OCI-LY3 (cell line): ENCODE results near the gene ARHGEF4.

ENCODE experiments used
- H2AFZ ChIP-seq: fragments of 200-600, 300-600 bp; shearing (Covaris generic); 2 replicates; pipeline ENCODE4 v1.6.0; 2014; ENCODE audit warnings: antibody characterized with exemption, low read depth, low read length
- H3K27ac ChIP-seq: fragments of 200-600, 300-600 bp; sonication (generic); 2 replicates; pipeline ENCODE4 v1.5.1; 2014; ENCODE audit warnings: mild to moderate bottlenecking, low read length, moderate library complexity, mixed read lengths
- H3K27me3 ChIP-seq: fragments of 200-600, 300-600 bp; sonication (generic); 2 replicates; pipeline ENCODE4 v1.6.1; 2014; ENCODE audit warnings: low read depth, low read length, mixed read lengths
- H3K36me3 ChIP-seq: fragments of 200-600, 300-600 bp; sonication (generic); replicated peaks from 2 replicates; pipeline ENCODE3; 2014; ENCODE audit warnings: low read depth, low read length, mixed read lengths
- H3K4me1 ChIP-seq: fragments of 300-600, 200-600 bp; sonication (generic); 2 replicates; pipeline ENCODE4 v1.6.1; 2014; ENCODE audit warnings: low read length, mixed read lengths
- H3K4me2 ChIP-seq: fragments of 200-600, 300-600 bp; sonication (generic); 2 replicates; pipeline ENCODE4 v1.6.1; 2014; ENCODE audit warnings: low read length, mixed read lengths
- H3K4me3 ChIP-seq: fragments of 300-600, 200-600 bp; sonication (generic); 2 replicates; pipeline ENCODE4 v1.5.1; 2014; ENCODE audit warnings: antibody characterized with exemption, mild to moderate bottlenecking, low read length, moderate library complexity
- H3K79me2 ChIP-seq: fragments of 300-600, 200-600 bp; shearing (Covaris generic); 2 replicates; pipeline ENCODE4 v1.6.1; 2014; ENCODE audit warnings: mild to moderate bottlenecking, low read length, mixed read lengths
- H3K9ac ChIP-seq: fragments of 300-600, 200-600 bp; shearing (Covaris generic); 2 replicates; pipeline ENCODE4 v1.6.0; 2014; ENCODE audit warnings: mild to moderate bottlenecking, low read length, moderate library complexity
- H3K9me3 ChIP-seq: fragments of 200-600, 300-600 bp; shearing (Covaris generic); 2 replicates; pipeline ENCODE4 v1.6.1; 2014; ENCODE audit warnings: low read length, mixed read lengths; ENCODE audit not compliant: insufficient read depth
- H4K20me1 ChIP-seq: fragments of 200-600, 300-600 bp; sonication (generic); 2 replicates; pipeline ENCODE4 v1.6.1; 2016; ENCODE audit warnings: low read length, mixed read lengths; ENCODE audit not compliant: insufficient read depth
- CTCF ChIP-seq: fragments of 200-600, 300-600 bp; sonication (generic); IDR thresholded peaks from 2 replicates; pipeline ENCODE4 v1.5.1; 2014; ENCODE audit warnings: antibody characterized with exemption, low read length, low read depth
- EZH2phosphoT487 ChIP-seq: fragments of 200-600 bp; shearing (Covaris generic); IDR thresholded peaks from 2 replicates; pipeline ENCODE4 v1.6.1; 2018; ENCODE audit warnings: antibody characterized with exemption, mixed run types, low read depth

Gene ARHGEF4

GRCh38 chr2:130957915-130958314 lies 121.2 kb downstream of the ARHGEF4 start:
- H3K9ac ChIP-seq, result no peak overlapping the region
- H3K27me3 ChIP-seq, result no peaks in the 10 kb centered on the region
- H3K79me2 ChIP-seq, result no peaks in the 10 kb centered on the region
- H3K4me2 ChIP-seq, result no peak overlapping the region
- no peak overlapping the region for H3K27ac ChIP-seq
- no peak overlapping the region for H2AFZ ChIP-seq
- no peaks in the 10 kb centered on the region for H3K4me1 ChIP-seq
- no peaks in the 10 kb centered on the region for H3K36me3 ChIP-seq
- TF ChIP-seq EZH2phosphoT487, result no peak
- no peak for TF ChIP-seq CTCF
- no peaks in the 10 kb centered on the region for H4K20me1 ChIP-seq
- H3K9me3 ChIP-seq, result peaks cover 11% of the 10 kb centered on the region; the same call in 1 of the 2 replicates
- no peak overlapping the region for H3K4me3 ChIP-seq

GRCh38 chr2:130963196-130963848 lies 126.6 kb downstream of the ARHGEF4 start:
- no peaks in the 10 kb centered on the region for H3K27me3 ChIP-seq
- no peak overlapping the region for H3K9ac ChIP-seq
- H3K79me2 ChIP-seq, result no peaks in the 10 kb centered on the region
- no peaks in the 10 kb centered on the region for H4K20me1 ChIP-seq
- no peak overlapping the region for H3K27ac ChIP-seq
- no peak overlapping the region for H3K4me2 ChIP-seq
- no peaks in the 10 kb centered on the region for H3K9me3 ChIP-seq
- no peak overlapping the region for H3K4me3 ChIP-seq
- H3K4me1 ChIP-seq, result no peaks in the 10 kb centered on the region
- no peak overlapping the region for H2AFZ ChIP-seq
- no peak for TF ChIP-seq EZH2phosphoT487
- no peak for TF ChIP-seq CTCF
- no peaks in the 10 kb centered on the region for H3K36me3 ChIP-seq

- Histone ChIP-seq H3K4me2 (no peak overlapping the region), H3K4me1 (no peaks in the 10 kb centered on the region), H3K27me3 (no peaks in the 10 kb centered on the region), H3K9me3 (no peaks in the 10 kb centered on the region), H2AFZ (no peak overlapping the region), H3K4me3 (no peak overlapping the region), H4K20me1 (no peaks in the 10 kb centered on the region), H3K27ac (no peak overlapping the region), H3K79me2 (no peaks in the 10 kb centered on the region), H3K36me3 (no peaks in the 10 kb centered on the region), H3K9ac (no peak overlapping the region)
- TF ChIP-seq EZH2phosphoT487 (no peak), CTCF (no peak)
Observed at GRCh38 chr2:130963849-130964793, 127.4 kb downstream of the ARHGEF4 start.

GRCh38 chr2:130964931-130965330 lies 128.2 kb downstream of the ARHGEF4 start:
- Histone ChIP-seq H3K4me2 (no peak overlapping the region), H4K20me1 (no peaks in the 10 kb centered on the region), H3K27me3 (no peaks in the 10 kb centered on the region), H3K9me3 (no peaks in the 10 kb centered on the region), H2AFZ (no peak overlapping the region), H3K36me3 (no peaks in the 10 kb centered on the region), H3K27ac (no peak overlapping the region), H3K79me2 (no peaks in the 10 kb centered on the region), H3K9ac (no peak overlapping the region), H3K4me1 (no peaks in the 10 kb centered on the region), H3K4me3 (no peak overlapping the region)
- TF ChIP-seq CTCF, result no peak
- TF ChIP-seq EZH2phosphoT487, result no peak
